ENCODE measurements around the gene PPP1R11. TPM values are rescaled to one million over a fixed set of nuclear protein-coding genes. Genes with fewer than 3 reads are reported as not detected.

Gene PPP1R11
- total RNA-seq, 1 experiment from 2014 or later = 23.8 TPM

- no peak overlapping the region for H3K23ac ChIP-seq (ENCODE audit: insufficient read length, low read depth, low read length)
- peaks cover 0 to 3% of the 10 kb centered on the region in 2 experiments; a peak in 3 of 5 replicates for H3K9me3 Mint-ChIP-seq
- H3K36me3 Mint-ChIP-seq (ENCODE audit: insufficient read depth in 1 of 3, low read depth in 3 of 3) = peaks cover 8 to 17% (median 9%) of the 10 kb centered on the region in 3 experiments; a peak in 6 of 7 replicates
- no peaks in the 10 kb centered on the region for H3K4me1 ChIP-seq (ENCODE audit: insufficient read depth, low read length)
- no peak overlapping the region for H3K4ac ChIP-seq (ENCODE audit: low read depth, low read length)
- no peaks in the 10 kb centered on the region for H4K20me1 ChIP-seq (ENCODE audit: control insufficient read depth, insufficient read depth, insufficient read length)
- no peak overlapping the region for H4K5ac ChIP-seq (ENCODE audit: insufficient read length, low read depth, low read length)
- peak overlapping the region; percentile 44 to 71 for H3K4me3 Mint-ChIP-seq
- H3K4me1 Mint-ChIP-seq = peaks cover 42 to 44% of the 10 kb centered on the region in 2 experiments
- no peak overlapping the region for H2BK15ac ChIP-seq (ENCODE audit: low read depth, low read length)
- WGBS (ENCODE audit: extremely low coverage, insufficient read length, low lambda C conversion rate) = no CpG with 5 or more reads among the region's 3 CpGs
- no peak overlapping the region for H2AFZ ChIP-seq (ENCODE audit: low read length)
- no peak overlapping the region for H4K8ac ChIP-seq (replicated peaks; ENCODE audit: insufficient read length, low read depth, low read length)
- H4K91ac ChIP-seq (ENCODE audit: insufficient read length, low read depth, low read length) = no peak overlapping the region
- DNase-seq = no peak
- H3K27me3 Mint-ChIP-seq (ENCODE audit: low read depth) = peaks cover 78% of the 10 kb centered on the region
- H3K18ac ChIP-seq (ENCODE audit: insufficient read length, low read depth, low read length) = no peak overlapping the region
- peaks cover 42% of the 10 kb centered on the region for H3K27me3 ChIP-seq (ENCODE audit: insufficient read depth, low read length)
- H3K14ac ChIP-seq (ENCODE audit: insufficient read depth, low read length) = no peak overlapping the region
- no peaks in the 10 kb centered on the region for H3K79me1 ChIP-seq (ENCODE audit: insufficient read depth, low read depth, low read length, poor library complexity, severe bottlenecking)
- no peak overlapping the region for H3T11ph ChIP-seq (ENCODE audit: low read length)
- H3K4me2 ChIP-seq (ENCODE audit: insufficient read depth, insufficient read length, low read length) = peak overlapping the region; percentile 55
- no peak overlapping the region for H3K56ac ChIP-seq (ENCODE audit: insufficient read length, low read depth, low read length)
- no peak overlapping the region for H3K27ac ChIP-seq (ENCODE audit: insufficient read length, low read depth, low read length)
- TF ChIP-seq, protein P1, sequence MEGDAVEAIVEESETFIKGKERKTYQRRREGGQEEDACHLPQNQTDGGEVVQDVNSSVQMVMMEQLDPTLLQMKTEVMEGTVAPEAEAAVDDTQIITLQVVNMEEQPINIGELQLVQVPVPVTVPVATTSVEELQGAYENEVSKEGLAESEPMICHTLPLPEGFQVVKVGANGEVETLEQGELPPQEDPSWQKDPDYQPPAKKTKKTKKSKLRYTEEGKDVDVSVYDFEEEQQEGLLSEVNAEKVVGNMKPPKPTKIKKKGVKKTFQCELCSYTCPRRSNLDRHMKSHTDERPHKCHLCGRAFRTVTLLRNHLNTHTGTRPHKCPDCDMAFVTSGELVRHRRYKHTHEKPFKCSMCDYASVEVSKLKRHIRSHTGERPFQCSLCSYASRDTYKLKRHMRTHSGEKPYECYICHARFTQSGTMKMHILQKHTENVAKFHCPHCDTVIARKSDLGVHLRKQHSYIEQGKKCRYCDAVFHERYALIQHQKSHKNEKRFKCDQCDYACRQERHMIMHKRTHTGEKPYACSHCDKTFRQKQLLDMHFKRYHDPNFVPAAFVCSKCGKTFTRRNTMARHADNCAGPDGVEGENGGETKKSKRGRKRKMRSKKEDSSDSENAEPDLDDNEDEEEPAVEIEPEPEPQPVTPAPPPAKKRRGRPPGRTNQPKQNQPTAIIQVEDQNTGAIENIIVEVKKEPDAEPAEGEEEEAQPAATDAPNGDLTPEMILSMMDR (conservative IDR thresholded peaks at IDR 0.05) = no peak
- H2BK5ac ChIP-seq (ENCODE audit: insufficient read length, low read length) = no peak overlapping the region
- no peak overlapping the region for H2AK5ac ChIP-seq (ENCODE audit: insufficient read length, low read length)
- no peaks in the 10 kb centered on the region for H3K79me2 ChIP-seq (ENCODE audit: insufficient read depth, low read length)
- H3K23me2 ChIP-seq (ENCODE audit: insufficient read length, low read depth, low read length, poor library complexity, severe bottlenecking) = peaks cover 35% of the 10 kb centered on the region
- no peak overlapping the region for H3K27ac Mint-ChIP-seq
- H2BK20ac ChIP-seq (ENCODE audit: low read depth, low read length, poor library complexity, severe bottlenecking) = no peak overlapping the region
- H2BK120ac ChIP-seq (ENCODE audit: low read depth, low read length, poor library complexity, severe bottlenecking) = no peak overlapping the region
- H2BK12ac ChIP-seq (ENCODE audit: insufficient read length, low read depth, low read length) = no peak overlapping the region
- H3K9me3 ChIP-seq (ENCODE audit: control insufficient read depth, low read depth, low read length) = no peaks in the 10 kb centered on the region
- no peak overlapping the region for H3K9ac ChIP-seq (ENCODE audit: extremely low read depth, insufficient read length, low read length)
Observed at GRCh38 chr6:30071858-30072257, 4.9 kb downstream of the PPP1R11 start.
